Breast epithelium (tissue), 4 donors: ENCODE results near the gene AFMID. TPM values are rescaled to one million over a fixed set of nuclear protein-coding genes. Genes with fewer than 3 reads are reported as not detected.

Experiments
- DNase-seq, 2 donors: peaks; one replicate each; pipeline ENCODE4 v3.0.0-alpha.2; 2019; ENCODE audit warnings: low spot score in 2 of 2
- H3K27ac ChIP-seq, 2 donors: fragments of 200-600 bp; sonication (generic) in 1 of 2; one replicate each; pipeline ENCODE4 v1.5.1; 2016 to 2019; ENCODE audit warnings: mild to moderate bottlenecking in 1 of 2
- H3K27me3 ChIP-seq, 2 donors: fragments of 200-600 bp; sonication (generic) in 1 of 2; one replicate each; pipeline versions ENCODE4 v1.5.1 to v1.6.0; 2017 to 2019; ENCODE audit warnings: control low read depth in 1 of 2, mild to moderate bottlenecking in 1 of 2
- H3K36me3 ChIP-seq: fragments of 200-600 bp; one replicate; pipeline ENCODE4 v1.5.1; 2019
- H3K4me1 ChIP-seq, 2 donors: fragments of 200-600 bp; sonication (generic); one replicate each; pipeline ENCODE4 v1.5.1; 2016 to 2019; ENCODE audit warnings: control low read depth in 1 of 2
- H3K4me3 ChIP-seq, 3 donors: fragments of 200-600 bp; sonication (generic); 1 replicate in 2 of 3; 2 replicates in 1 of 3; pipeline ENCODE4 v1.5.1; 2016 to 2019; ENCODE audit warnings: mild to moderate bottlenecking in 3 of 3, moderate library complexity in 2 of 3
- H3K9me3 ChIP-seq, 2 donors: fragments of 200-600 bp; sonication (generic) in 1 of 2; one replicate each; pipeline ENCODE4 v1.5.1; 2016 to 2019; ENCODE audit warnings: control low read depth in 1 of 2
- CTCF ChIP-seq, 3 donors: fragments of 450-650 bp; IDR thresholded peaks; one replicate each; pipeline ENCODE4 v1.5.1; 2016 to 2017; ENCODE audit warnings: antibody characterized with exemption in 3 of 3, mild to moderate bottlenecking in 3 of 3, moderate library complexity in 3 of 3
- POLR2A ChIP-seq: fragments of 450-650 bp; IDR thresholded peaks from one replicate; pipeline ENCODE4 v1.6.1; 2016; ENCODE audit warnings: antibody characterized with exemption, mild to moderate bottlenecking, moderate library complexity
- POLR2AphosphoS5 ChIP-seq, 3 donors: sonication (generic); formaldehyde crosslinking; IDR thresholded peaks; one replicate each; pipeline ENCODE4 v1.6.1; 2017; ENCODE audit warnings: antibody characterized with exemption in 3 of 3
- intact Hi-C: fragments of 100-400 bp; cut with DNase I; formaldehyde crosslinking; loops from one replicate; pipeline ENCODE4 v1.15.1; 2023; ENCODE audit warnings: low total_unique reads
- total RNA-seq, 3 donors: library from RNA; depleted of rRNA; stranded (reverse); fragments of >200 nt; gene quantifications; one replicate each; pipeline ENCODE4 v1.1.0, GENCODE V29; 2016

The AFMID gene
- total RNA-seq, 3 donors from 2014 or later, result 12.3 to 66.2 (median 65.2) TPM

GRCh38 chr17:78224231-78225087, 37.3 kb downstream of the AFMID start:
- Histone ChIP-seq H3K9me3 (no peaks in the 10 kb centered on the region), H3K4me3 (peak overlapping the region in 2 of 3 donors; percentile 22 to 37), H3K36me3 (no peaks in the 10 kb centered on the region), H3K4me1 (no peaks in the 10 kb centered on the region), H3K27me3 (no peaks in the 10 kb centered on the region), H3K27ac (peak overlapping the region in 1 of 2 donors; percentile 61)
- no peak for TF ChIP-seq CTCF (IDR thresholded peaks at IDR 0.05)
- no peak for TF ChIP-seq POLR2AphosphoS5 (IDR thresholded peaks at IDR 0.05)
- no peak for TF ChIP-seq POLR2A
- intact Hi-C loops, result loop anchor here (5.0 kb wide), 1 partner anchor 1132 kb away; no protein-coding TSS in a partner anchor
- DNase-seq, result no peak

- intact Hi-C loops, result loop anchor here (5.0 kb wide), 1 partner anchor 1133 kb away; no protein-coding TSS in a partner anchor
- no peaks in the 10 kb centered on the region for H3K36me3 ChIP-seq
- TF ChIP-seq POLR2A (no peak), POLR2AphosphoS5 (IDR thresholded peaks at IDR 0.05) (no peak), CTCF (IDR thresholded peaks at IDR 0.05) (no peak)
- DNase-seq, result no peak
- H3K4me3 ChIP-seq, result peak overlapping the region in 1 of 3 donors; percentile 37
- no peaks in the 10 kb centered on the region for H3K9me3 ChIP-seq
- H3K4me1 ChIP-seq, result no peaks in the 10 kb centered on the region
- H3K27me3 ChIP-seq, result no peaks in the 10 kb centered on the region
- peak overlapping the region in 1 of 2 donors; percentile 61 for H3K27ac ChIP-seq
Measured at GRCh38 chr17:78225088-78225865, 38.1 kb downstream of the AFMID start.

- no peak for DNase-seq
- peaks cover 3 to 9% of the 10 kb centered on the region in 2 donors for H3K27me3 ChIP-seq
- no peaks in the 10 kb centered on the region for H3K4me1 ChIP-seq
- intact Hi-C loops, result loop anchor here (5.0 kb wide), 1 partner anchor 1134 kb away; no protein-coding TSS in a partner anchor
- H3K4me3 ChIP-seq, result no peak overlapping the region
- no peaks in the 10 kb centered on the region for H3K36me3 ChIP-seq
- no peaks in the 10 kb centered on the region for H3K9me3 ChIP-seq
- no peak overlapping the region for H3K27ac ChIP-seq
- TF ChIP-seq CTCF (IDR thresholded peaks at IDR 0.05) (no peak), POLR2A (no peak), POLR2AphosphoS5 (IDR thresholded peaks at IDR 0.05) (no peak)
Measured at GRCh38 chr17:78226055-78226758, 39.0 kb downstream of the AFMID start.

- H3K9me3 ChIP-seq, result no peaks in the 10 kb centered on the region
- no peak for DNase-seq
- H3K4me3 ChIP-seq, result no peak overlapping the region
- peaks cover 5 to 15% of the 10 kb centered on the region in 2 donors for H3K27me3 ChIP-seq
- H3K27ac ChIP-seq, result no peak overlapping the region
- TF ChIP-seq CTCF (IDR thresholded peaks at IDR 0.05), result no peak
- no peak for TF ChIP-seq POLR2A
- TF ChIP-seq POLR2AphosphoS5 (IDR thresholded peaks at IDR 0.05), result no peak
- H3K4me1 ChIP-seq, result no peaks in the 10 kb centered on the region
- intact Hi-C loops, result loop anchor here (5.0 kb wide), 1 partner anchor 1135 kb away; no protein-coding TSS in a partner anchor
- no peaks in the 10 kb centered on the region for H3K36me3 ChIP-seq
Measured at GRCh38 chr17:78226759-78227454, 39.7 kb downstream of the AFMID start.
